HCT116 (cell line): ENCODE measurements around the gene IFT122. TPM values are rescaled to one million over a fixed set of nuclear protein-coding genes. Genes with fewer than 3 reads are reported as not detected.

Experiments used
- ATAC-seq: fragments of 200-7000 bp; cut with Tn5 transposase; 2 replicates; pipeline ENCODE4 v1.9.1; 2020; ENCODE audit warnings: mild to moderate bottlenecking, moderate library complexity
- BruUV-seq: library from RNA; stranded (reverse); fragments of 400-500 nt; replicated peaks from 2 replicates; lab custom pipeline; 2021; lab: Mats Ljungman, UMichigan
- CTCF ChIA-PET: fragments of 300-600 bp; sonication (Branson Sonifier 250); formaldehyde crosslinking; loops from one replicate; lab custom pipeline; 2021; ENCODE audit warnings: antibody characterized with exemption; lab: Charles Lee
- POLR2A ChIA-PET: fragments of 300-600, 350-600 bp; sonication (Branson Sonifier 250); formaldehyde crosslinking; loops from one replicate; lab custom pipeline; 2021; ENCODE audit warnings: antibody characterized with exemption; lab: Charles Lee
- RAD21 ChIA-PET, 2 experiments: fragments of 300-600 bp; sonication (Branson Sonifier 250); formaldehyde crosslinking; loops; one replicate each; lab custom pipeline; 2023; ENCODE audit warnings: low total read pairs in 2 of 2; ENCODE audit not compliant: uncharacterized antibody in 2 of 2, unreplicated experiment in 2 of 2, low non-redundant PET in 1 of 2; lab: Charles Lee
- DNase-seq: peaks from one replicate; pipeline ENCODE4 v3.0.0-alpha.2; 2010; ENCODE audit warnings: low read depth, low spot score
- H2AFZ ChIP-seq: fragments of 200-600 bp; shearing (Covaris generic), sonication (generic); 2 replicates; pipeline ENCODE4 v1.6.1; 2017; ENCODE audit warnings: low read depth, mixed run types, mixed read lengths, antibody characterized with exemption, low read length; ENCODE audit not compliant: poor library complexity, severe bottlenecking
- H3K27ac ChIP-seq: 2 replicates; pipeline ENCODE4 v1.5.1; 2012; ENCODE audit warnings: low read depth, low read length
- H3K27me3 ChIP-seq: fragments of 200-600 bp; sonication (generic); 2 replicates; pipeline ENCODE4 v1.6.1; 2016; ENCODE audit warnings: mixed run types, low read length, mixed read lengths; ENCODE audit not compliant: insufficient read depth
- H3K36me3 ChIP-seq, 2 experiments: fragments of 200-500 bp in 1 of 2; fragments of 200-600 bp in 1 of 2; sonication (Bioruptor generic) in 1 of 2; sonication (generic) in 1 of 2; 2 replicates each; pipeline versions ENCODE4 v1.5.1 to v1.6.1; 2014 to 2016; ENCODE audit warnings: low read length in 2 of 2, inconsistent platforms in 1 of 2, mixed read lengths in 1 of 2, mixed run types in 1 of 2; ENCODE audit not compliant: insufficient read depth in 2 of 2, control insufficient read depth in 1 of 2
- H3K4me1 ChIP-seq, 2 experiments: fragments of 200-600 bp in 1 of 2; sonication (generic) in 1 of 2; 2 replicates each; pipeline versions ENCODE4 v1.5.1 to v1.6.1; 2012 to 2017; ENCODE audit warnings: low read length in 2 of 2, inconsistent platforms in 1 of 2, mild to moderate bottlenecking in 1 of 2, mixed read lengths in 1 of 2, mixed run types in 1 of 2, moderate library complexity in 1 of 2; ENCODE audit not compliant: insufficient read depth in 2 of 2, control insufficient read depth in 1 of 2
- H3K4me2 ChIP-seq: fragments of 200-600 bp; sonication (generic); 2 replicates; pipeline ENCODE4 v1.6.1; 2017; ENCODE audit warnings: mixed run types, low read length, mixed read lengths
- H3K4me3 ChIP-seq, 2 experiments: fragments of 200-600 bp in 1 of 2; sonication (generic) in 1 of 2; replicated peaks in 1 of 2; 2 replicates each; pipeline ENCODE4 v1.5.1; 2011 to 2016; ENCODE audit warnings: low read length in 2 of 2, control low read depth in 1 of 2, low read depth in 1 of 2, mild to moderate bottlenecking in 1 of 2, mixed read lengths in 1 of 2, mixed run types in 1 of 2
- H3K79me2 ChIP-seq: fragments of 200-600 bp; sonication (generic); 2 replicates; pipeline ENCODE4 v1.6.1; 2017; ENCODE audit warnings: mild to moderate bottlenecking, mixed run types, low read length, moderate library complexity, mixed read lengths; ENCODE audit not compliant: insufficient read depth
- H3K9ac ChIP-seq: fragments of 200-600 bp; sonication (generic); 2 replicates; pipeline ENCODE4 v1.6.1; 2016; ENCODE audit warnings: low read length, mixed read lengths
- H3K9me2 ChIP-seq: fragments of 200-600 bp; sonication (generic), shearing (Covaris generic); 2 replicates; pipeline ENCODE4 v1.6.1; 2017; ENCODE audit warnings: mixed run types, mild to moderate bottlenecking, moderate library complexity; ENCODE audit not compliant: insufficient read depth
- H3K9me3 ChIP-seq, 2 experiments: fragments of 200-500 bp in 1 of 2; fragments of 200-600 bp in 1 of 2; sonication (Bioruptor generic) in 1 of 2; sonication (generic) in 1 of 2; 2 replicates each; pipeline ENCODE4 v1.6.1; 2014 to 2017; ENCODE audit warnings: low read length in 2 of 2, mixed read lengths in 2 of 2, inconsistent platforms in 1 of 2, low read depth in 1 of 2, mild to moderate bottlenecking in 1 of 2, mixed run types in 1 of 2, moderate library complexity in 1 of 2; ENCODE audit not compliant: control insufficient read depth in 1 of 2, insufficient read depth in 1 of 2
- H4K20me1 ChIP-seq: fragments of 200-600 bp; sonication (generic), shearing (Covaris generic); 2 replicates; pipeline ENCODE4 v1.6.1; 2017; ENCODE audit warnings: mixed run types, mild to moderate bottlenecking, moderate library complexity; ENCODE audit not compliant: insufficient read depth
- ATF3 ChIP-seq: IDR thresholded peaks from 2 replicates; pipeline ENCODE4 v1.6.1; 2012
- CBX3 ChIP-seq: IDR thresholded peaks from 2 replicates; pipeline ENCODE4 v1.6.1; 2012; ENCODE audit warnings: low read depth
- CEBPB ChIP-seq: IDR thresholded peaks from 2 replicates; pipeline ENCODE4 v1.6.1; 2012; ENCODE audit warnings: low read depth
- CTCF ChIP-seq, 3 experiments: fragments of 200-600 bp in 1 of 3; sonication (generic) in 1 of 3; IDR thresholded peaks in 2 of 3; conservative IDR thresholded peaks in 1 of 3; 2 replicates each; pipeline ENCODE4 v1.5.1; 2012 to 2017; ENCODE audit warnings: low read depth in 2 of 3, low read length in 2 of 3, antibody characterized with exemption in 1 of 3, borderline replicate concordance in 1 of 3, control low read depth in 1 of 3, mild to moderate bottlenecking in 1 of 3, mixed read lengths in 1 of 3, mixed run types in 1 of 3, moderate library complexity in 1 of 3; ENCODE audit not compliant: insufficient read depth in 1 of 3
- EGR1 ChIP-seq: IDR thresholded peaks from 2 replicates; pipeline ENCODE4 v1.6.1; 2012; ENCODE audit warnings: low read depth
- ELF1 ChIP-seq: IDR thresholded peaks from 2 replicates; pipeline ENCODE4 v1.6.1; 2012; ENCODE audit warnings: low read depth, borderline replicate concordance
- EZH2phosphoT487 ChIP-seq: fragments of 200-600 bp; IDR thresholded peaks from 2 replicates; pipeline ENCODE4 v1.6.1; 2018; ENCODE audit warnings: antibody characterized with exemption, borderline replicate concordance
- MAX ChIP-seq: IDR thresholded peaks from 2 replicates; pipeline ENCODE4 v1.6.1; 2012
- RAD21 ChIP-seq: IDR thresholded peaks from 2 replicates; pipeline ENCODE4 v1.6.1; 2012; ENCODE audit warnings: low read depth, mild to moderate bottlenecking
- SP1 ChIP-seq: IDR thresholded peaks from 2 replicates; pipeline ENCODE4 v1.6.1; 2012; ENCODE audit warnings: low read depth
- ZBTB33 ChIP-seq: IDR thresholded peaks from 2 replicates; pipeline ENCODE4 v1.6.1; 2011; ENCODE audit warnings: mild to moderate bottlenecking, low read length, moderate library complexity; ENCODE audit not compliant: insufficient replicate concordance; ENCODE audit errors: extremely low read depth
- intact Hi-C: fragments of 100-400 bp; cut with micrococcal nuclease; formaldehyde crosslinking; loops from 2 replicates; pipeline ENCODE4 v1.10.0; 2022
- total RNA-seq: library from RNA; stranded (reverse); gene quantifications from one replicate; pipeline ENCODE4 v1.2.1, GENCODE V29; 2021; ENCODE audit not compliant: unreplicated experiment

The IFT122 gene
- total RNA-seq, 1 experiment from 2014 or later = 21.4 TPM

- BruUV-seq = no TSS peak
- intact Hi-C loops = no loop called here
- no peak overlapping the region for H3K27ac ChIP-seq
- H2AFZ ChIP-seq = no peak overlapping the region
- no peak for DNase-seq
- no peaks in the 10 kb centered on the region for H3K27me3 ChIP-seq
- no peak overlapping the region for H3K4me2 ChIP-seq
- H3K9me3 ChIP-seq = no peaks in the 10 kb centered on the region
- ChIA-PET CTCF (no interaction called here), RAD21 (no interaction called here), POLR2A (no interaction called here)
- ATAC-seq = no peak
- no peaks in the 10 kb centered on the region for H3K79me2 ChIP-seq
- TF ChIP-seq ATF3 (no peak), EZH2phosphoT487 (no peak), CTCF (IDR thresholded peaks at IDR 0.05 in 2 of 3, conservative IDR thresholded peaks at IDR 0.05 in 1 of 3; ENCODE audit: borderline replicate concordance in 1 of 3, insufficient read depth in 1 of 3, low read depth in 2 of 3, low read length in 2 of 3) (no peak), CEBPB (no peak)
- no peak overlapping the region for H3K9ac ChIP-seq
- H3K36me3 ChIP-seq = no peaks in the 10 kb centered on the region; a peak in 1 of 4 replicates
- no peaks in the 10 kb centered on the region for H4K20me1 ChIP-seq
- no peaks in the 10 kb centered on the region for H3K9me2 ChIP-seq
- H3K4me3 ChIP-seq = no peak overlapping the region
- H3K4me1 ChIP-seq = no peaks in the 10 kb centered on the region
Measured at GRCh38 chr3:129560269-129560787, 120.3 kb downstream of the IFT122 start.

GRCh38 chr3:129560911-129561594, 121.0 kb downstream of the IFT122 start:
- H3K4me1 ChIP-seq = no peaks in the 10 kb centered on the region
- no peak for DNase-seq
- no peaks in the 10 kb centered on the region for H3K9me3 ChIP-seq
- H3K36me3 ChIP-seq = no peaks in the 10 kb centered on the region; a peak in 1 of 4 replicates
- H3K9me2 ChIP-seq = no peaks in the 10 kb centered on the region
- intact Hi-C loops = no loop called here
- no peaks in the 10 kb centered on the region for H4K20me1 ChIP-seq
- no peak overlapping the region for H3K27ac ChIP-seq
- no peaks in the 10 kb centered on the region for H3K27me3 ChIP-seq
- RAD21 ChIA-PET = no interaction called here
- no peak overlapping the region for H2AFZ ChIP-seq
- H3K9ac ChIP-seq = no peak overlapping the region
- 0 out of 2 replicates have a peak, but pooled peaks have one; percentile 7 for ATAC-seq
- no peak overlapping the region for H3K4me2 ChIP-seq
- no TSS peak for BruUV-seq
- POLR2A ChIA-PET = no interaction called here
- CTCF ChIA-PET = no interaction called here
- H3K4me3 ChIP-seq = no peak overlapping the region
- H3K79me2 ChIP-seq = no peaks in the 10 kb centered on the region
- TF ChIP-seq ZBTB33 = no peak
- TF ChIP-seq SP1 = no peak
- TF ChIP-seq CEBPB = no peak
- no peak for TF ChIP-seq CTCF (IDR thresholded peaks at IDR 0.05 in 2 of 3, conservative IDR thresholded peaks at IDR 0.05 in 1 of 3; ENCODE audit: borderline replicate concordance in 1 of 3, insufficient read depth in 1 of 3, low read depth in 2 of 3, low read length in 2 of 3)
- no peak for TF ChIP-seq EZH2phosphoT487
- TF ChIP-seq CBX3 = no peak
- no peak for TF ChIP-seq ELF1
- TF ChIP-seq MAX = no peak
- TF ChIP-seq EGR1 = no peak
- no peak for TF ChIP-seq RAD21
